GM06990 (cell line): ENCODE data around the gene ULK4.
"Not testable (repeated sequence)": the region's sequence is repeated elsewhere in the genome, so short reads cannot be mapped to it uniquely, and the experiment has no call there.

Source experiments
- DNase-seq: peaks from one replicate; pipeline ENCODE4 v3.0.0-alpha.2; 2011; ENCODE audit not compliant: insufficient read length; ENCODE audit errors: extremely low read depth
- H3K27me3 ChIP-seq: replicated peaks from 2 replicates; pipeline ENCODE4 v1.6.0; 2011; ENCODE audit warnings: low read length; ENCODE audit not compliant: control insufficient read depth, insufficient read depth
- H3K36me3 ChIP-seq: 2 replicates; pipeline ENCODE4 v1.5.1; 2011; ENCODE audit warnings: low read length; ENCODE audit not compliant: control insufficient read depth, insufficient read depth
- H3K4me3 ChIP-seq: replicated peaks from 2 replicates; pipeline ENCODE4 v1.5.1; 2011; ENCODE audit warnings: low read depth, mild to moderate bottlenecking, control low read depth, low read length
- CTCF ChIP-seq: IDR thresholded peaks from 2 replicates; pipeline ENCODE4 v1.5.1; 2011; ENCODE audit warnings: low read length, control low read depth, mild to moderate bottlenecking, inconsistent platforms; ENCODE audit not compliant: insufficient read depth, poor library complexity, severe bottlenecking

Gene ULK4

GRCh38 chr3:41652506-41652905 is 309.4 kb downstream of the ULK4 start:
- no peaks in the 10 kb centered on the region for H3K36me3 ChIP-seq
- no peak for TF ChIP-seq CTCF
- no peaks in the 10 kb centered on the region for H3K27me3 ChIP-seq
- no peak for DNase-seq
- no peak overlapping the region for H3K4me3 ChIP-seq

GRCh38 chr3:41651718-41652117 is 310.2 kb downstream of the ULK4 start:
- DNase-seq, result no peak
- Histone ChIP-seq H3K4me3 (no peak overlapping the region), H3K36me3 (no peaks in the 10 kb centered on the region), H3K27me3 (no peaks in the 10 kb centered on the region)
- TF ChIP-seq CTCF, result no peak

GRCh38 chr3:41650406-41650805 is 311.5 kb downstream of the ULK4 start:
- Histone ChIP-seq H3K36me3 (no peaks in the 10 kb centered on the region), H3K27me3 (no peaks in the 10 kb centered on the region), H3K4me3 (no peak overlapping the region)
- TF ChIP-seq CTCF, result no peak
- no peak for DNase-seq

GRCh38 chr3:41649129-41649739 is 312.7 kb downstream of the ULK4 start:
- Histone ChIP-seq H3K27me3 (no peaks in the 10 kb centered on the region), H3K36me3 (no peaks in the 10 kb centered on the region), H3K4me3 (no peak overlapping the region)
- no peak for DNase-seq
- no peak for TF ChIP-seq CTCF

- H3K4me3 ChIP-seq, DNase-seq, H3K27me3 ChIP-seq: not testable (repeated sequence)
Observed at GRCh38 chr3:41647730-41648129, 314.2 kb downstream of the ULK4 start.

GRCh38 chr3:41640076-41640475 is 321.8 kb downstream of the ULK4 start:
- Histone ChIP-seq H3K36me3 (no peaks in the 10 kb centered on the region), H3K4me3 (no peak overlapping the region), H3K27me3 (no peaks in the 10 kb centered on the region)
- no peak for DNase-seq
- TF ChIP-seq CTCF, result no peak

More at GRCh38 chr3:41647730-41648129, 314.2 kb downstream of the ULK4 start:
- not testable (repeated sequence) for H3K36me3 ChIP-seq
